ENCODE measurements around the gene SLC27A6. TPM values are rescaled to one million over a fixed set of nuclear protein-coding genes. Genes with fewer than 3 reads are reported as not detected.

The SLC27A6 gene
- polyA plus RNA-seq, 1 donor (not counting 4 experiments of a cell fraction or from before 2014, with no cell fraction given), result 0.80 TPM

DNA sequence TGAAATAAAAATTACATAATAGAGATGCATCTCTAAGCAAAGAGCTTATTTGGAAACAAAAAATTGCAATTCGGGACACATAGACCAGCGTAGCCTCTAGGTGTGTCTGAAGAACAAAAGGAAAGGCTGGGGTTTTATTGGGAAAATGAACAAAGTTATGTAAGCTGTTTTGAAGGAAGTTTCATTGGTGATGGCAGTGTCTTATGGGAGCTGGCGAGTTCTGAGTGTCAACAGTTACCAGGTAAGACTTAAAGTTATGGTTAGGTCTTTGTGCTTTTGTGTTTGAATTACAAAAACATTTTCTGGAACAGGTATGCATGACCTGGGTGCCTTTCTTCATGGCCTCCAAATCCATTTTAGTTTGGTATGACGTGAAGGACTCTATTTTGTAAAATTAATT lies 48.9 kb downstream of the SLC27A6 start:
- no peaks in the 10 kb centered on the region for H4K20me1 ChIP-seq (ENCODE audit: control insufficient read depth, extremely low read depth, insufficient read depth, low read length)
- H3K9me1 ChIP-seq (ENCODE audit: control insufficient read depth, extremely low read depth, insufficient read depth, low read length), result no peaks in the 10 kb centered on the region
- no peak for TF ChIP-seq EZH2 (IDR thresholded peaks at IDR 0.05; ENCODE audit: low read length)
- TF ChIP-seq, protein P1, sequence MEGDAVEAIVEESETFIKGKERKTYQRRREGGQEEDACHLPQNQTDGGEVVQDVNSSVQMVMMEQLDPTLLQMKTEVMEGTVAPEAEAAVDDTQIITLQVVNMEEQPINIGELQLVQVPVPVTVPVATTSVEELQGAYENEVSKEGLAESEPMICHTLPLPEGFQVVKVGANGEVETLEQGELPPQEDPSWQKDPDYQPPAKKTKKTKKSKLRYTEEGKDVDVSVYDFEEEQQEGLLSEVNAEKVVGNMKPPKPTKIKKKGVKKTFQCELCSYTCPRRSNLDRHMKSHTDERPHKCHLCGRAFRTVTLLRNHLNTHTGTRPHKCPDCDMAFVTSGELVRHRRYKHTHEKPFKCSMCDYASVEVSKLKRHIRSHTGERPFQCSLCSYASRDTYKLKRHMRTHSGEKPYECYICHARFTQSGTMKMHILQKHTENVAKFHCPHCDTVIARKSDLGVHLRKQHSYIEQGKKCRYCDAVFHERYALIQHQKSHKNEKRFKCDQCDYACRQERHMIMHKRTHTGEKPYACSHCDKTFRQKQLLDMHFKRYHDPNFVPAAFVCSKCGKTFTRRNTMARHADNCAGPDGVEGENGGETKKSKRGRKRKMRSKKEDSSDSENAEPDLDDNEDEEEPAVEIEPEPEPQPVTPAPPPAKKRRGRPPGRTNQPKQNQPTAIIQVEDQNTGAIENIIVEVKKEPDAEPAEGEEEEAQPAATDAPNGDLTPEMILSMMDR (optimal IDR thresholded peaks at IDR 0.05 in 1 of 3, IDR thresholded peaks at IDR 0.05 in 1 of 3, conservative IDR thresholded peaks at IDR 0.05 in 1 of 3; ENCODE audit: extremely low read depth in 1 of 3, insufficient read depth in 2 of 3, low read length in 3 of 3), result no peak
- no peak overlapping the region for H3K4me2 ChIP-seq (ENCODE audit: control insufficient read depth, extremely low read depth, insufficient read depth, low read depth, low read length)
- no peak for DNase-seq (ENCODE audit: low read depth, low spot score)
- no peak for FAIRE-seq
- H3K4me1 ChIP-seq (ENCODE audit: control insufficient read depth, extremely low read depth, insufficient read depth, low read length), result no peaks in the 10 kb centered on the region
- dilution Hi-C loops (cut with MboI; ENCODE audit: extremely low pct_ligation_motif_present, low sequenced_read_pairs), result no loop called here
- no peaks in the 10 kb centered on the region for H3K27me3 ChIP-seq (ENCODE audit: control insufficient read depth, extremely low read depth, insufficient read depth, low read length)
- no peak overlapping the region for H3K27ac ChIP-seq (ENCODE audit: control insufficient read depth, insufficient read depth, low read length)
- H2AFZ ChIP-seq (ENCODE audit: control insufficient read depth, low read length), result peak overlapping the region; percentile 8
- no peaks in the 10 kb centered on the region for H3K79me2 ChIP-seq (ENCODE audit: control insufficient read depth, insufficient read depth, low read length)
- no peak overlapping the region for H3K4me3 ChIP-seq (ENCODE audit: control insufficient read depth in 2 of 3, extremely low read depth in 1 of 3, insufficient read depth in 2 of 3, low read depth in 1 of 3, low read length in 3 of 3)
- H3K9ac ChIP-seq (ENCODE audit: control insufficient read depth, extremely low read depth, insufficient read depth, low read length), result no peak overlapping the region
- H3K9me3 ChIP-seq (ENCODE audit: control insufficient read depth, low read depth, low read length), result no peaks in the 10 kb centered on the region
- H3K36me3 ChIP-seq (ENCODE audit: control insufficient read depth in 2 of 2, extremely low read depth in 1 of 2, insufficient read depth in 2 of 2, low read length in 2 of 2), result no peaks in the 10 kb centered on the region

DNA sequence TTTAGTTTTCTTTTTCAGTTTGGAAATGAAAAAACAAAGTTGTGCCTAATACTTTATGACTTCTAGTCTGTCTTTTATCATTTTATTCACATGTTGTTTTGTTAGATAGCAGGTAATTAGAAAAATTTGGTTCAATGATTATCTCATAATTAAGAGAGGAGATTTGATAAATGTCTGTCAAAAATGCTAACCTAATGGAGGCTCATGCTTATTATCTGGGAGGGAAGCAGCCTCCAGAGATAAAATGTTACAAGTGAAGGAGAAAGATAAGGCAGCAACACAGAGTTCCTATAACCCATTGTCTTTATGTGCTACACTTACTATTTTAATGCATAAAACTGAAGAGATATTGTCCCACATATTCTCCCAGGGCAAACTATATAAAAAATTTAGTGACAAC lies 53.5 kb downstream of the SLC27A6 start:
- Histone ChIP-seq H2AFZ (ENCODE audit: control insufficient read depth, low read length) (no peak overlapping the region), H4K20me1 (ENCODE audit: control insufficient read depth, extremely low read depth, insufficient read depth, low read length) (no peaks in the 10 kb centered on the region), H3K27ac (ENCODE audit: control insufficient read depth, insufficient read depth, low read length) (no peak overlapping the region), H3K4me3 (ENCODE audit: control insufficient read depth in 2 of 3, extremely low read depth in 1 of 3, insufficient read depth in 2 of 3, low read depth in 1 of 3, low read length in 3 of 3) (no peak overlapping the region), H3K4me1 (ENCODE audit: control insufficient read depth, extremely low read depth, insufficient read depth, low read length) (no peaks in the 10 kb centered on the region), H3K4me2 (ENCODE audit: control insufficient read depth, extremely low read depth, insufficient read depth, low read depth, low read length) (no peak overlapping the region), H3K79me2 (ENCODE audit: control insufficient read depth, insufficient read depth, low read length) (no peaks in the 10 kb centered on the region), H3K9me1 (ENCODE audit: control insufficient read depth, extremely low read depth, insufficient read depth, low read length) (no peaks in the 10 kb centered on the region), H3K9ac (ENCODE audit: control insufficient read depth, extremely low read depth, insufficient read depth, low read length) (no peak overlapping the region), H3K9me3 (ENCODE audit: control insufficient read depth, low read depth, low read length) (no peaks in the 10 kb centered on the region), H3K27me3 (ENCODE audit: control insufficient read depth, extremely low read depth, insufficient read depth, low read length) (no peaks in the 10 kb centered on the region), H3K36me3 (ENCODE audit: control insufficient read depth in 2 of 2, extremely low read depth in 1 of 2, insufficient read depth in 2 of 2, low read length in 2 of 2) (no peaks in the 10 kb centered on the region)
- FAIRE-seq (no peak), DNase-seq (ENCODE audit: low read depth, low spot score) (no peak)
- TF ChIP-seq EZH2 (IDR thresholded peaks at IDR 0.05; ENCODE audit: low read length), result no peak
- TF ChIP-seq, protein P1 (optimal IDR thresholded peaks at IDR 0.05 in 1 of 3, IDR thresholded peaks at IDR 0.05 in 1 of 3, conservative IDR thresholded peaks at IDR 0.05 in 1 of 3; ENCODE audit: extremely low read depth in 1 of 3, insufficient read depth in 2 of 3, low read length in 3 of 3), result no peak
- dilution Hi-C loops (cut with MboI; ENCODE audit: extremely low pct_ligation_motif_present, low sequenced_read_pairs), result no loop called here
